H9 (cell line): ENCODE measurements around the gene SCD5. TPM values are rescaled to one million over a fixed set of nuclear protein-coding genes. Genes with fewer than 3 reads are reported as not detected.

Experiments
- DNase-seq: peaks from one replicate; pipeline ENCODE4 v3.0.0-alpha.2; 2017
- H2AFZ ChIP-seq: one replicate; pipeline ENCODE4 v1.6.1; 2013; ENCODE audit warnings: mild to moderate bottlenecking, low read length, control low read depth, moderate library complexity
- H2AK5ac ChIP-seq: 2 replicates; pipeline ENCODE4 v1.6.1; 2013; ENCODE audit warnings: low read length, control low read depth, mixed read lengths; ENCODE audit not compliant: insufficient read length
- H2BK120ac ChIP-seq: one replicate; pipeline ENCODE4 v1.6.1; 2013; ENCODE audit warnings: low read depth, mild to moderate bottlenecking, low read length, control low read depth, inconsistent platforms; ENCODE audit not compliant: poor library complexity, severe bottlenecking
- H2BK12ac ChIP-seq: 2 replicates; pipeline ENCODE4 v1.6.1; 2013; ENCODE audit warnings: low read length, control low read depth, mixed read lengths, low read depth; ENCODE audit not compliant: insufficient read length
- H2BK15ac ChIP-seq: 2 replicates; pipeline ENCODE4 v1.6.1; 2013; ENCODE audit warnings: low read depth, low read length, control low read depth
- H2BK20ac ChIP-seq: one replicate; pipeline ENCODE4 v1.6.1; 2013; ENCODE audit warnings: low read depth, mild to moderate bottlenecking, low read length, control low read depth, inconsistent platforms; ENCODE audit not compliant: poor library complexity, severe bottlenecking
- H2BK5ac ChIP-seq: 2 replicates; pipeline ENCODE4 v1.6.1; 2013; ENCODE audit warnings: low read length, control low read depth, mixed read lengths; ENCODE audit not compliant: insufficient read length
- H3K14ac ChIP-seq: 2 replicates; pipeline ENCODE4 v1.6.1; 2013; ENCODE audit warnings: low read length, control low read depth; ENCODE audit not compliant: insufficient read depth
- H3K18ac ChIP-seq: 2 replicates; pipeline ENCODE4 v1.6.1; 2013; ENCODE audit warnings: low read depth, mild to moderate bottlenecking, mixed read lengths, low read length, control low read depth; ENCODE audit not compliant: insufficient read length
- H3K23ac ChIP-seq: 2 replicates; pipeline ENCODE4 v1.6.1; 2013; ENCODE audit warnings: low read length, control low read depth, mixed read lengths, low read depth; ENCODE audit not compliant: insufficient read length
- H3K23me2 ChIP-seq: 2 replicates; pipeline ENCODE4 v1.6.1; 2013; ENCODE audit warnings: low read depth, mild to moderate bottlenecking, mixed read lengths, low read length, control low read depth; ENCODE audit not compliant: insufficient read length, poor library complexity, severe bottlenecking
- H3K27ac ChIP-seq: 2 replicates; pipeline ENCODE4 v1.5.1; 2013; ENCODE audit warnings: low read length, control low read depth, mixed read lengths, low read depth; ENCODE audit not compliant: insufficient read length
- H3K27me3 ChIP-seq: 2 replicates; pipeline ENCODE4 v1.6.1; 2013; ENCODE audit warnings: low read length, control low read depth, inconsistent platforms; ENCODE audit not compliant: insufficient read depth
- H3K4ac ChIP-seq: 2 replicates; pipeline ENCODE4 v1.6.1; 2013; ENCODE audit warnings: low read depth, mild to moderate bottlenecking, control low read depth, inconsistent platforms, low read length, moderate library complexity
- H3K4me1 ChIP-seq: 2 replicates; pipeline ENCODE4 v1.6.1; 2013; ENCODE audit warnings: low read length, control low read depth, inconsistent platforms; ENCODE audit not compliant: insufficient read depth
- H3K4me2 ChIP-seq: 2 replicates; pipeline ENCODE4 v1.6.1; 2013; ENCODE audit warnings: low read length, control low read depth, mixed read lengths; ENCODE audit not compliant: insufficient read length, insufficient read depth
- H3K56ac ChIP-seq: 2 replicates; pipeline ENCODE4 v1.6.1; 2013; ENCODE audit warnings: low read depth, mild to moderate bottlenecking, mixed read lengths, low read length, control low read depth; ENCODE audit not compliant: insufficient read length
- H3K79me1 ChIP-seq: 2 replicates; pipeline ENCODE4 v1.6.1; 2013; ENCODE audit warnings: low read depth, mild to moderate bottlenecking, moderate library complexity, low read length, control low read depth, inconsistent platforms; ENCODE audit not compliant: insufficient read depth, poor library complexity, severe bottlenecking
- H3K79me2 ChIP-seq: 2 replicates; pipeline ENCODE4 v1.6.1; 2013; ENCODE audit warnings: low read length, control low read depth, inconsistent platforms; ENCODE audit not compliant: insufficient read depth
- H3K9ac ChIP-seq: 2 replicates; pipeline ENCODE4 v1.6.1; 2013; ENCODE audit warnings: low read length, control low read depth, mixed read lengths; ENCODE audit not compliant: insufficient read length; ENCODE audit errors: extremely low read depth
- H3K9me3 ChIP-seq: one replicate; pipeline ENCODE4 v1.6.1; 2013; ENCODE audit warnings: low read depth, low read length, inconsistent platforms; ENCODE audit not compliant: control insufficient read depth
- H3T11ph ChIP-seq: one replicate; pipeline ENCODE4 v1.6.1; 2013; ENCODE audit warnings: mild to moderate bottlenecking, low read length, control low read depth, inconsistent platforms
- H4K20me1 ChIP-seq: one replicate; pipeline ENCODE4 v1.6.1; 2013; ENCODE audit not compliant: control insufficient read depth, insufficient read length, insufficient read depth
- H4K5ac ChIP-seq: 2 replicates; pipeline ENCODE4 v1.6.1; 2013; ENCODE audit warnings: low read depth, mild to moderate bottlenecking, mixed read lengths, low read length, control low read depth; ENCODE audit not compliant: insufficient read length
- H4K8ac ChIP-seq: replicated peaks from 2 replicates; pipeline ENCODE4 v1.6.1; 2013; ENCODE audit warnings: low read length, control low read depth, mixed read lengths, low read depth; ENCODE audit not compliant: insufficient read length
- H4K91ac ChIP-seq: 2 replicates; pipeline ENCODE4 v1.6.1; 2013; ENCODE audit warnings: low read depth, mild to moderate bottlenecking, moderate library complexity, mixed read lengths, low read length, control low read depth; ENCODE audit not compliant: insufficient read length
- H3K27ac Mint-ChIP-seq, 3 experiments: 2 replicates in 2 of 3; 3 replicates in 1 of 3; pipeline ENCODE4 v1.8.0; 2020 to 2021; ENCODE audit warnings: mixed read lengths in 3 of 3, mild to moderate bottlenecking in 1 of 3, moderate library complexity in 1 of 3
- H3K27me3 Mint-ChIP-seq: 2 replicates; pipeline ENCODE4 v1.8.0; 2021; ENCODE audit warnings: low read depth, mild to moderate bottlenecking, moderate library complexity, mixed read lengths
- H3K36me3 Mint-ChIP-seq, 3 experiments: 2 replicates in 2 of 3; 3 replicates in 1 of 3; pipeline ENCODE4 v1.8.0; 2020 to 2021; ENCODE audit warnings: low read depth in 3 of 3, mixed read lengths in 3 of 3; ENCODE audit not compliant: insufficient read depth in 1 of 3
- H3K4me1 Mint-ChIP-seq, 2 experiments: 2 replicates each; pipeline ENCODE4 v1.8.0; 2020; ENCODE audit warnings: mixed read lengths in 2 of 2
- H3K4me3 Mint-ChIP-seq, 2 experiments: 2 replicates in 1 of 2; 3 replicates in 1 of 2; pipeline ENCODE4 v1.8.0; 2020 to 2021; ENCODE audit warnings: mild to moderate bottlenecking in 2 of 2, mixed read lengths in 2 of 2, moderate library complexity in 1 of 2
- H3K9me3 Mint-ChIP-seq, 2 experiments: 2 replicates in 1 of 2; 3 replicates in 1 of 2; pipeline ENCODE4 v1.8.0; 2020; ENCODE audit warnings: mild to moderate bottlenecking in 2 of 2, mixed read lengths in 2 of 2, moderate library complexity in 1 of 2
- CTCF ChIP-seq: fragments of 200-600 bp; sonication (generic); conservative IDR thresholded peaks from 3 replicates; pipeline ENCODE4 v1.8.0; 2021; ENCODE audit warnings: antibody characterized with exemption, mild to moderate bottlenecking
- WGBS: extraction: QIAGEN DNeasy Blood & Tissue Kit; methylation state at CpG from one replicate; pipeline ENCODE4 v1.1.7; 2013; ENCODE audit warnings: missing lambda C conversion rate, low lambda C conversion rate, mixed read lengths; ENCODE audit not compliant: insufficient read length; ENCODE audit errors: extremely low coverage; 5-methylcytosine and 5-hydroxymethylcytosine counted together
- total RNA-seq: library from RNA; stranded (reverse); gene quantifications from 2 replicates; pipeline ENCODE4 v1.2.1, GENCODE V29; 2021

Gene SCD5
- total RNA-seq, 1 experiment from 2014 or later = 0.68 TPM

DNA sequence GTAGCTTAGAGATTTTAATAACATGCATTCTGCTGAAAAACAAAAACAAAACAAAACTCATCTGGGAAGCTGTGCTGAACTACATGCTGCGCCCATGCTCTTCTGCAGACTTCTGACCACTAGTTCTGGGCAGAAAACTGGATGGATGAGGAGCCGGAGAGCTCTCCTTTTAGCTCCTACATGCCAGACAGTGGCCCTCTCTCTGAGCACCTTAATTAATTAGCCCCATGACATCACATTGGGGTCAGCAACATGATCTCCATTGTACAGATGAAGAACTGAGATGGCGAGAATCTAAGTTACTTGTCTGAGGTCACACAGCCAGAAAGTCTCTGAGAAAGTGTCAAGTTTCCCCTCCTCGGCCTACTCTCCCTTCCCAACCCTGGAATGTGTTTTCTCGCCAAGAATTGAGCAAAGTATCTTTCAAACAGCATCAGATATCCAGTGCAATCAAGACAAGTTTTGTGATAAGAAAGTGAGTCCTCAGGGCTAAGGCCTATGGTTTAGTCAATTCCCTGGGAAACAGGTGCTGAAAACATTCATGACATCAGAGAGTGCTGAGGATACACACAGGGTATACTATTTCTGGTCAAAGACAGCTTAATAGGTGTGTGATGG lies 21.6 kb downstream of the SCD5 start:
- H4K8ac ChIP-seq = no peak overlapping the region
- H3T11ph ChIP-seq = no peak overlapping the region
- no peak overlapping the region for H3K56ac ChIP-seq
- Mint-ChIP-seq H3K27ac (no peak overlapping the region), H3K36me3 (no peaks in the 10 kb centered on the region), H3K9me3 (no peaks in the 10 kb centered on the region), H3K27me3 (peaks cover 68% of the 10 kb centered on the region), H3K4me1 (peaks cover 15 to 18% of the 10 kb centered on the region in 2 experiments), H3K4me3 (no peak overlapping the region)
- H2BK20ac ChIP-seq = no peak overlapping the region
- DNase-seq = peak; percentile 10
- no CpG with 5 or more reads among the region's 5 CpGs for WGBS
- no peak overlapping the region for H3K18ac ChIP-seq
- no peak overlapping the region for H3K27ac ChIP-seq
- no peak overlapping the region for H4K5ac ChIP-seq
- no peak overlapping the region for H3K4ac ChIP-seq
- no peak overlapping the region for H3K23ac ChIP-seq
- H2BK5ac ChIP-seq = no peak overlapping the region
- H3K4me2 ChIP-seq = no peak overlapping the region
- H2BK12ac ChIP-seq = no peak overlapping the region
- H3K27me3 ChIP-seq = peaks cover 5% of the 10 kb centered on the region; the same call in 1 of the 2 replicates
- H3K4me1 ChIP-seq = no peaks in the 10 kb centered on the region
- TF ChIP-seq CTCF = no peak
- H4K91ac ChIP-seq = no peak overlapping the region
- no peak overlapping the region for H3K9ac ChIP-seq
- no peaks in the 10 kb centered on the region for H3K9me3 ChIP-seq
- no peak overlapping the region for H2AFZ ChIP-seq
- no peak overlapping the region for H3K14ac ChIP-seq
- no peaks in the 10 kb centered on the region for H3K23me2 ChIP-seq
- H2BK15ac ChIP-seq = no peak overlapping the region
- no peaks in the 10 kb centered on the region for H3K79me1 ChIP-seq
- H3K79me2 ChIP-seq = no peaks in the 10 kb centered on the region
- H2BK120ac ChIP-seq = no peak overlapping the region
- H2AK5ac ChIP-seq = no peak overlapping the region
- no peaks in the 10 kb centered on the region for H4K20me1 ChIP-seq
